Heart right ventricle (tissue), 16 donors: ENCODE data around the gene CLSTN2. TPM values are rescaled to one million over a fixed set of nuclear protein-coding genes. Genes with fewer than 3 reads are reported as not detected.

Experiments
- ATAC-seq, 8 donors: fragments of 200-7000 bp; cut with Tn5 transposase; one replicate each; pipeline ENCODE4 v1.9.1; 2020; ENCODE audit warnings: mild to moderate bottlenecking in 8 of 8, moderate library complexity in 8 of 8, moderate number of reproducible peaks in 1 of 8
- DNase-seq, 2 donors: peaks; one replicate each; pipeline ENCODE4 v3.0.0-alpha.2; 2020
- H3K27ac ChIP-seq, 10 donors: fragments of 200-600 bp; sonication (generic) in 2 of 10; one replicate each; pipeline versions ENCODE4 v1.5.0 to v1.8.0; 2020 to 2022; ENCODE audit warnings: mild to moderate bottlenecking in 3 of 10
- H3K27me3 ChIP-seq, 7 donors: fragments of 200-600 bp; one replicate each; pipeline ENCODE4 v1.8.0; 2021 to 2022; ENCODE audit warnings: mild to moderate bottlenecking in 2 of 7
- H3K36me3 ChIP-seq, 9 donors: fragments of 200-600 bp; sonication (generic) in 1 of 9; one replicate each; pipeline versions ENCODE4 v1.5.0 to v1.8.0; 2020 to 2022; ENCODE audit warnings: mild to moderate bottlenecking in 2 of 9
- H3K4me1 ChIP-seq, 9 donors: fragments of 200-600 bp; sonication (generic) in 1 of 9; one replicate each; pipeline versions ENCODE4 v1.5.0 to v1.8.0; 2020 to 2022; ENCODE audit warnings: mild to moderate bottlenecking in 4 of 9
- H3K4me3 ChIP-seq, 10 donors: fragments of 200-600 bp; sonication (generic) in 2 of 10; one replicate each; pipeline versions ENCODE4 v1.5.0 to v1.8.0; 2020 to 2022; ENCODE audit warnings: mild to moderate bottlenecking in 7 of 10, moderate library complexity in 2 of 10
- H3K9me3 ChIP-seq, 11 donors: fragments of 200-600 bp in 10 of 11; sonication (generic) in 2 of 11; one replicate each; pipeline versions ENCODE4 v1.5.0 to v1.8.0; 2013 to 2022; ENCODE audit warnings: mild to moderate bottlenecking in 2 of 11, control low read depth in 1 of 11, moderate library complexity in 1 of 11
- CTCF ChIP-seq, 9 donors: fragments of 200-600 bp; sonication (generic) in 2 of 9; IDR thresholded peaks; one replicate each; pipeline versions ENCODE4 v1.5.0 to v1.8.0; 2021 to 2022; ENCODE audit warnings: antibody characterized with exemption in 9 of 9, mild to moderate bottlenecking in 5 of 9, moderate library complexity in 1 of 9
- WGBS, 2 donors: extraction: QIAGEN DNeasy Blood & Tissue Kit; methylation state at CpG; one replicate each; pipeline ENCODE4 v1.1.7; 2013; ENCODE audit warnings: inconsistent platforms in 1 of 2; 5-methylcytosine and 5-hydroxymethylcytosine counted together
- intact Hi-C, 10 donors: fragments of 100-400 bp; cut with DNase I; formaldehyde crosslinking; loops; one replicate each; pipeline versions ENCODE4 v1.11.1 to v1.14.2; 2022
- polyA plus RNA-seq, 2 donors: library from polyadenylated mRNA; stranded (reverse); fragments of 200-250 nt; gene quantifications; one replicate each; pipeline ENCODE4 v1.2.3, GENCODE V29; 2013
- total RNA-seq, 10 donors: library from RNA; stranded (reverse); fragmentation: NEBNext Ultra II Directional in 3 of 10; extraction: Animal tissue kit (Norgen Biotek cat#: 25700) in 3 of 10; gene quantifications; one replicate each; pipeline versions ENCODE4 v1.2.1 to v1.2.4, GENCODE V29; 2021 to 2023
- donor health status: Arrhythmogenic right ventricular cardiomyopathy.
- donor health status: ischemic (EF 13 %, LVEDD 7.1; RV severe dilation, severe dysfunction).
- donor health status: healthy with polysubstance abuse.
- donor health status: DM: no; HTN: yes; CAD: no.
- donor health status: DM: no; HTN: no; CAD: no.
- donor health status: ischemic (EF 25% LVEDD 6.9; RV normal size, moderate dysfunction).
- donor health status: ischemic (EF 25% LVEDD 5.7; RV mildly dilated, moderate dysfunction).
- donor health status: healthy.
- donor health status: DM: yes; HTN: yes; CAD: no.
- donor health status: Ischemic cardiomyopathy.
- donor health status: ischemic (EF 35%, LVEDD 5.7; RV mildly dilated, moderate dysfunction).
- donor health status: nonischemic (EF 11% LVEDD 7.7; RV severe dilation, severe dysfunction).
- donor health status: DM: yes; HTN: yes; CAD: no.
- donor health status: PGD.
- donor health status: ischemic (EF 29% LVEDD 5.4; RV normal size, mild dysfunction).
- donor health status: nonischemic (EF 23%, LVEDD 6.1; RV moderate dilation, normal function).

CLSTN2 gene
- total and polyA plus RNA-seq, 12 donors, result 0.57 to 10.7 (median 4.4) TPM

- intact Hi-C loops, result no loop called here
- DNase-seq (no peak), ATAC-seq (no peak)
- Histone ChIP-seq H3K4me1 (no peaks in the 10 kb centered on the region), H3K4me3 (no peak overlapping the region), H3K27me3 (no peaks in the 10 kb centered on the region), H3K36me3 (no peaks in the 10 kb centered on the region), H3K9me3 (peaks cover 0 to 9% (median 0%) of the 10 kb centered on the region in 11 donors), H3K27ac (no peak overlapping the region)
- no peak for TF ChIP-seq CTCF (IDR thresholded peaks at IDR 0.05)
- WGBS, 2 donors, result 62 to 67% methylated on average over 2 of the region's 2 CpGs
These were observed 288.6 kb downstream of the CLSTN2 start for GRCh38 chr3:140223631-140224030.

- ATAC-seq, result no peak
- H3K9me3 ChIP-seq, result peaks cover 0 to 9% (median 0%) of the 10 kb centered on the region in 11 donors
- intact Hi-C loops, result no loop called here
- no peaks in the 10 kb centered on the region for H3K27me3 ChIP-seq
- H3K27ac ChIP-seq, result no peak overlapping the region
- no peak for TF ChIP-seq CTCF (IDR thresholded peaks at IDR 0.05)
- no peaks in the 10 kb centered on the region for H3K36me3 ChIP-seq
- 92% methylated on average over 1 of the region's 1 CpG for WGBS, 2 donors
- no peak for DNase-seq
- no peak overlapping the region for H3K4me3 ChIP-seq
- no peaks in the 10 kb centered on the region for H3K4me1 ChIP-seq
These were observed 289.3 kb downstream of the CLSTN2 start for GRCh38 chr3:140224307-140224706.

- no peak for TF ChIP-seq CTCF (IDR thresholded peaks at IDR 0.05)
- no peaks in the 10 kb centered on the region for H3K27me3 ChIP-seq
- no peak overlapping the region for H3K4me3 ChIP-seq
- intact Hi-C loops, result no loop called here
- ATAC-seq (no peak), DNase-seq (no peak)
- H3K36me3 ChIP-seq, result no peaks in the 10 kb centered on the region
- H3K4me1 ChIP-seq, result no peaks in the 10 kb centered on the region
- no peak overlapping the region for H3K27ac ChIP-seq
- H3K9me3 ChIP-seq, result peaks cover 0 to 9% (median 0%) of the 10 kb centered on the region in 11 donors
These were observed 291.0 kb downstream of the CLSTN2 start for GRCh38 chr3:140225996-140226395.

GRCh38 chr3:140233702-140234101, 298.7 kb downstream of the CLSTN2 start:
- no peak for TF ChIP-seq CTCF (IDR thresholded peaks at IDR 0.05)
- no peaks in the 10 kb centered on the region for H3K36me3 ChIP-seq
- no peak overlapping the region for H3K4me3 ChIP-seq
- H3K27me3 ChIP-seq, result peaks cover 0 to 9% (median 0%) of the 10 kb centered on the region in 7 donors
- intact Hi-C loops, result no loop called here
- DNase-seq, result no peak
- H3K9me3 ChIP-seq, result peaks cover 0 to 20% (median 0%) of the 10 kb centered on the region in 11 donors
- WGBS, 2 donors, result 73 to 76% methylated on average over 1 of the region's 1 CpG
- no peak for ATAC-seq
- no peak overlapping the region for H3K27ac ChIP-seq
- H3K4me1 ChIP-seq, result no peaks in the 10 kb centered on the region
